ENCODE data around the gene PHB1.

DNA sequence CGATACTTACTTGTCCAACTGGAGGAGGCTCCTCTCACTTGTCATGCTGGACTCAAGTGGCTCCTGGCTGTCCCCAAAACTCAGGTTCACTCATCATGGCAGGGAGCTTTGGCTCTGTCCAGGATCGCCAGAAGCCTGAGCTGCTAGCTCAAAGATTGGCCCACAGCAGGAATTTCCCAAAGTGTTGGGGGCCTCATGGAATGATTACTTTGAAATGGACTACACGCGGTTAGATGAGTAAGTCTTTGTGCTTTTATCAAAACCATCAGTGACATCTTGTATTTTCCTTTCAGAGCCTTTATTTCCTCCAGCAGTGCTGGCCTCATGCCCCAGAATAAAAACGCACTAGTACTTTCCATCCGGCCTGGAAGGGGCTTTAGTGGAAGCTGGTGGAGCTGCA is 29.2 kb upstream of the PHB1 start:
- no peak for TF ChIP-seq POLR2A (IDR thresholded peaks at IDR 0.05)
- TF ChIP-seq CTCF (IDR thresholded peaks at IDR 0.05) = no peak
